GM23248 (cell line): Measurements from ENCODE around the gene KLHL3. TPM values are rescaled to one million over a fixed set of nuclear protein-coding genes. Genes with fewer than 3 reads are reported as not detected.

Experiments
- DNase-seq: peaks from one replicate; pipeline ENCODE4 v3.0.0-alpha.2; 2015
- H2AFZ ChIP-seq: fragments of 200-600 bp; sonication (generic); 2 replicates; pipeline ENCODE4 v1.6.1; 2016; ENCODE audit warnings: antibody characterized with exemption
- H3F3A ChIP-seq: fragments of 200-600 bp; sonication (generic); 2 replicates; pipeline ENCODE4 v1.6.1; 2016; ENCODE audit warnings: mild to moderate bottlenecking, antibody characterized with exemption, mixed run types; ENCODE audit not compliant: insufficient read depth
- H3K27ac ChIP-seq: fragments of 200-600 bp; sonication (generic); 2 replicates; pipeline ENCODE4 v1.5.1; 2016; ENCODE audit warnings: mild to moderate bottlenecking
- H3K27me3 ChIP-seq: fragments of 200-600 bp; sonication (generic); replicated peaks from 2 replicates; pipeline ENCODE4 v1.6.1; 2016; ENCODE audit warnings: mild to moderate bottlenecking; ENCODE audit not compliant: insufficient read depth
- H3K36me3 ChIP-seq: fragments of 200-600 bp; sonication (generic); 2 replicates; pipeline ENCODE4 v1.6.1; 2016; ENCODE audit warnings: low read depth, mild to moderate bottlenecking
- H3K4me1 ChIP-seq: fragments of 200-600 bp; sonication (generic); 2 replicates; pipeline ENCODE4 v1.6.1; 2016; ENCODE audit warnings: mild to moderate bottlenecking; ENCODE audit not compliant: insufficient read depth
- H3K4me2 ChIP-seq: fragments of 200-600 bp; sonication (generic); one replicate; pipeline ENCODE4 v1.6.1; 2016; ENCODE audit warnings: mild to moderate bottlenecking; ENCODE audit not compliant: unreplicated experiment
- H3K4me3 ChIP-seq: fragments of 200-600 bp; sonication (generic); 2 replicates; pipeline ENCODE4 v1.5.1; 2016; ENCODE audit warnings: mild to moderate bottlenecking
- H3K79me2 ChIP-seq: fragments of 200-600 bp; sonication (generic); 2 replicates; pipeline ENCODE4 v1.6.1; 2016; ENCODE audit warnings: mild to moderate bottlenecking; ENCODE audit not compliant: insufficient read depth
- H3K9ac ChIP-seq: fragments of 200-600 bp; sonication (generic); 2 replicates; pipeline ENCODE4 v1.6.1; 2016; ENCODE audit warnings: mild to moderate bottlenecking
- H3K9me2 ChIP-seq: fragments of 200-600 bp; sonication (generic); 2 replicates; pipeline ENCODE4 v1.6.1; 2016; ENCODE audit warnings: mixed run types, mild to moderate bottlenecking, moderate library complexity; ENCODE audit not compliant: insufficient read depth
- H3K9me3 ChIP-seq: fragments of 200-600 bp; sonication (generic); one replicate; pipeline ENCODE4 v1.6.1; 2017; ENCODE audit warnings: low read depth
- H4K20me1 ChIP-seq: fragments of 200-600 bp; sonication (generic); 2 replicates; pipeline ENCODE4 v1.6.0; 2016; ENCODE audit not compliant: insufficient read depth
- EZH2 ChIP-seq: fragments of 200-600 bp; sonication (generic); IDR thresholded peaks from 2 replicates; pipeline ENCODE4 v1.6.1; 2018; ENCODE audit warnings: antibody characterized with exemption, mild to moderate bottlenecking; ENCODE audit not compliant: insufficient read depth, poor library complexity, severe bottlenecking
- EZH2phosphoT487 ChIP-seq: fragments of 200-600 bp; sonication (generic); IDR thresholded peaks from 2 replicates; pipeline ENCODE4 v1.6.1; 2018; ENCODE audit warnings: antibody characterized with exemption, moderate library complexity, mild to moderate bottlenecking, low read depth; ENCODE audit not compliant: insufficient read depth
- WGBS, 2 experiments: methylation state at CpG; one replicate each; pipeline ENCODE4 v1.1.6; 2015 to 2017; ENCODE audit warnings: low lambda C conversion rate in 2 of 2, low coverage in 1 of 2; ENCODE audit errors: missing lambda C conversion rate in 2 of 2; 5-methylcytosine and 5-hydroxymethylcytosine counted together
- in situ Hi-C: fragments of 300-500 bp; cut with MboI; formaldehyde crosslinking; loops from 2 replicates; pipeline ENCODE4 v1.15.0; 2020
- polyA plus RNA-seq: library from polyadenylated mRNA; unstranded; fragments of >200 nt; fragmentation: Nextera tagmentation; extraction: Ambion mirVana; gene quantifications from 2 replicates; pipeline ENCODE4 v1.2.1, GENCODE V29; 2016
- total RNA-seq: library from RNA; depleted of rRNA; stranded (reverse); fragments of >200 nt; shearing (Covaris generic); gene quantifications from 2 replicates; pipeline ENCODE4 v1.2.3, GENCODE V29; 2014

KLHL3 gene
- total and polyA plus RNA-seq, 2 experiments from 2014 or later, result 1.1 to 1.3 TPM

DNA sequence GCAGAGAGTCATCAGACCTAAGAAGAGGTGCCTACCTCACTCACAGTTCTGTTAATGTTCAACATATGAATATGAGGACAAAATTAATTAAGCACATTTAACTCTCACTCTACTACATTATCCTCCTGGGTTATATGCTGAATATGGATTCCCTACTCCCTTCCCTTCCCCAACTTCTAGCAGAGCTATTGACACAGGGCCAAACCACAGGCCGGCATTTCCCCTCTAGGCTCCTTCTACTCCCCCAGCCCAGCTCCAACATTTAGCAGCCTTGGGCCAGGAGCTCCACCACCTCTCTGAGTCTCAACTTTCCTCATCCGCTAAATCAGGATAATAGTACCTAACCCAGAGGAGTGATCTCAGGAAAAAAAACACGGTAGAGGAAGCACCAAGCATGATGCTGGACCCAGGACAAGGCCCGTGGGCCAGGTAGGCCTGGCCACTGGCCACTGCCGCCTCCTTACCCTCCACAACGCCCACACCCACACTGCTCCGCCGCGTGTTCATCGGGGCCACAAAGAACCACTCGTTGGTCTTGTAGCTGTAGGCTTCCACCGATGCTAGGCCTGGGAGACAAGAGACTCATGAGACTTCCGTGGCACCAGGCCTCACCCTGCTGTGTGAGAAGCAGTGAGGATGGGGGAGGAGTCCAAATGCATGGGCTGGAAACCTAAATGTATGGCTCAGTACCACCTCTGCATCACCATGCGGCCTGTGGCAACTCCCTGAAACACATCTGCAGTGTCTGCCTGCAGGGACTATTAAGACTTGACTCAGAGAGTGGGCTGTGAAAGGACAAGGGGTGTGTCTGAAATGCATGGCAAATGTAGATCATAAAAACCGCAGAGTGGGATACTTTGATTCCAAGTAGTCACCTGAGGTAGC is 98.8 kb downstream of the KLHL3 start:
- WGBS, 2 experiments, result 86 to 91% methylated on average over 15 of the region's 15 CpGs
- in situ Hi-C loops, result loop anchor here (25.0 kb wide), 2 partner anchors 100 to 400 kb away; partner anchors contain the start of genes FAM13B and KLHL3
- no peaks in the 10 kb centered on the region for H3F3A ChIP-seq
- TF ChIP-seq EZH2phosphoT487 (no peak), EZH2 (no peak)
- no peak overlapping the region for H2AFZ ChIP-seq
- no peaks in the 10 kb centered on the region for H3K27me3 ChIP-seq
- H3K9ac ChIP-seq, result no peak overlapping the region
- no peaks in the 10 kb centered on the region for H3K9me2 ChIP-seq
- no peaks in the 10 kb centered on the region for H3K79me2 ChIP-seq
- no peak overlapping the region for H3K4me2 ChIP-seq
- no peaks in the 10 kb centered on the region; the same call in 1 of the 2 replicates for H3K36me3 ChIP-seq
- no peak for DNase-seq
- H4K20me1 ChIP-seq, result no peaks in the 10 kb centered on the region
- no peak overlapping the region for H3K4me3 ChIP-seq
- H3K9me3 ChIP-seq, result no peaks in the 10 kb centered on the region
- H3K27ac ChIP-seq, result no peak overlapping the region
- H3K4me1 ChIP-seq, result no peaks in the 10 kb centered on the region

GRCh38 chr5:137636099-137636498 is 99.8 kb downstream of the KLHL3 start:
- no peaks in the 10 kb centered on the region for H3K27me3 ChIP-seq
- no peak overlapping the region for H2AFZ ChIP-seq
- no peaks in the 10 kb centered on the region for H3K79me2 ChIP-seq
- in situ Hi-C loops, result loop anchor here (25.0 kb wide), 2 partner anchors 101 to 401 kb away; partner anchors contain the start of genes FAM13B and KLHL3
- no peak overlapping the region for H3K27ac ChIP-seq
- H3F3A ChIP-seq, result no peaks in the 10 kb centered on the region
- no peaks in the 10 kb centered on the region for H3K9me2 ChIP-seq
- 0 out of 2 replicates have a peak, but pooled peaks cover 3% of the 10 kb centered on the region for H3K4me1 ChIP-seq
- H4K20me1 ChIP-seq, result no peaks in the 10 kb centered on the region
- no peaks in the 10 kb centered on the region for H3K9me3 ChIP-seq
- WGBS, 2 experiments, result 62 to 67% methylated on average over 2 of the region's 2 CpGs
- H3K9ac ChIP-seq, result no peak overlapping the region
- no peak overlapping the region for H3K4me3 ChIP-seq
- H3K36me3 ChIP-seq, result no peaks in the 10 kb centered on the region; the same call in 1 of the 2 replicates
- TF ChIP-seq EZH2, result no peak
- TF ChIP-seq EZH2phosphoT487, result no peak
- H3K4me2 ChIP-seq, result no peak overlapping the region
- no peak for DNase-seq

GRCh38 chr5:137635521-137635921 is 100.4 kb downstream of the KLHL3 start:
- Histone ChIP-seq H3K79me2 (no peaks in the 10 kb centered on the region), H3F3A (no peaks in the 10 kb centered on the region), H3K4me1 (0 out of 2 replicates have a peak, but pooled peaks cover 3% of the 10 kb centered on the region), H2AFZ (no peak overlapping the region), H3K9me2 (no peaks in the 10 kb centered on the region), H3K36me3 (no peaks in the 10 kb centered on the region; the same call in 1 of the 2 replicates), H3K9ac (no peak overlapping the region), H3K4me3 (no peak overlapping the region), H3K27me3 (no peaks in the 10 kb centered on the region), H3K27ac (no peak overlapping the region), H3K4me2 (no peak overlapping the region), H3K9me3 (no peaks in the 10 kb centered on the region), H4K20me1 (no peaks in the 10 kb centered on the region)
- WGBS, 2 experiments, result 88 to 90% methylated on average over 1 of the region's 1 CpG
- DNase-seq, result no peak
- in situ Hi-C loops, result loop anchor here (25.0 kb wide), 2 partner anchors 102 to 402 kb away; partner anchors contain the start of genes FAM13B and KLHL3
- TF ChIP-seq EZH2 (no peak), EZH2phosphoT487 (no peak)

GRCh38 chr5:137633896-137634295 is 102.0 kb downstream of the KLHL3 start:
- no peak for TF ChIP-seq EZH2
- no peak for TF ChIP-seq EZH2phosphoT487
- Histone ChIP-seq H3K4me2 (no peak overlapping the region), H4K20me1 (no peaks in the 10 kb centered on the region), H3K27me3 (no peaks in the 10 kb centered on the region), H3K9me2 (no peaks in the 10 kb centered on the region), H3F3A (no peaks in the 10 kb centered on the region), H3K36me3 (no peaks in the 10 kb centered on the region; the same call in 1 of the 2 replicates), H3K27ac (no peak overlapping the region), H3K9ac (no peak overlapping the region), H3K4me3 (no peak overlapping the region), H3K4me1 (0 out of 2 replicates have a peak, but pooled peaks cover 6% of the 10 kb centered on the region), H3K9me3 (no peaks in the 10 kb centered on the region), H3K79me2 (no peaks in the 10 kb centered on the region), H2AFZ (no peak overlapping the region)
- in situ Hi-C loops, result loop anchor here (25.0 kb wide), 2 partner anchors 103 to 403 kb away; partner anchors contain the start of genes FAM13B and KLHL3
- no peak for DNase-seq
- 91 to 92% methylated on average over 9 of the region's 9 CpGs for WGBS, 2 experiments
